NT2/D1 (cell line): ENCODE results near the gene PIP5K1C.
A peak's percentile ranks its signal among the peaks of the same experiment; 100 is the strongest.

Experiments
- DNase-seq: peaks from one replicate; pipeline ENCODE4 v3.0.0-alpha.2; 2011; ENCODE audit warnings: low read depth, low spot score
- H3K27me3 ChIP-seq: 2 replicates; pipeline ENCODE4 v1.6.0; 2011; ENCODE audit warnings: mild to moderate bottlenecking; ENCODE audit not compliant: insufficient read length, insufficient read depth
- H3K36me3 ChIP-seq: 2 replicates; pipeline ENCODE4 v1.6.1; 2011; ENCODE audit warnings: mild to moderate bottlenecking, low read length, mixed read lengths; ENCODE audit not compliant: insufficient read depth, insufficient read length
- H3K4me1 ChIP-seq: 2 replicates; pipeline ENCODE4 v1.5.1; 2011; ENCODE audit not compliant: insufficient read depth, insufficient read length
- H3K4me3 ChIP-seq: 2 replicates; pipeline ENCODE4 v1.5.1; 2011; ENCODE audit warnings: low read depth; ENCODE audit not compliant: insufficient read length
- H3K9ac ChIP-seq: 2 replicates; pipeline ENCODE4 v1.6.0; 2011; ENCODE audit warnings: low read depth; ENCODE audit not compliant: insufficient read length
- H3K9me3 ChIP-seq: 2 replicates; pipeline ENCODE4 v1.5.1; 2011; ENCODE audit warnings: mild to moderate bottlenecking, low read length; ENCODE audit not compliant: insufficient read depth
- SUZ12 ChIP-seq: IDR thresholded peaks from 2 replicates; pipeline ENCODE4 v1.6.1; 2011; ENCODE audit not compliant: insufficient read length, insufficient read depth; ENCODE audit errors: extremely low read depth
- YY1 ChIP-seq: IDR thresholded peaks from 2 replicates; pipeline ENCODE4 v1.6.1; 2011; ENCODE audit not compliant: insufficient read length, insufficient read depth
- ZNF274 ChIP-seq: IDR thresholded peaks from 2 replicates; pipeline ENCODE4 v1.6.1; 2011; ENCODE audit warnings: mild to moderate bottlenecking, low read depth, low read length

Gene PIP5K1C

DNA sequence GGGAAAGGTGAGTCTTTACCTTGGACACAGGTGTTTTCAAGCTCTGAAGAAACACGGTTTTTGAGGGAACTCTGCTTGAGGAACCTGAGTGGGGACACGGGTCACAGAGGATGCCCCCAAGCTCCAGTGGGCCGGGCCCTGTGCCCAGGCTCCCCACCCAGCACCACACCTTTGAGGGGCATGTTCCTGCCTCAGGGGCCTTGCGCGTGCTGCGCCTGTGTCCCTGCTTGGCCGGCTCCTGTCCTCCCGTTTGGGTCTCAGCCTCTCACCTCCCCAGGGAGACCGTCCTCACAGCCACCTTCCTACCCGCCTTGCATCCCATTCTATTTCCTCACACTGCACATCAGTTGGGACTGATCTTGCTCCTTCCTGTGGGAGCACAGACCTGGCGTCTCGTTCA is 21.1 kb downstream of the PIP5K1C start:
- Histone ChIP-seq H3K27me3 (no peaks in the 10 kb centered on the region), H3K9ac (no peak overlapping the region), H3K9me3 (peaks cover 3% of the 10 kb centered on the region; the same call in 1 of the 2 replicates), H3K36me3 (peaks cover 26% of the 10 kb centered on the region), H3K4me3 (no peak overlapping the region), H3K4me1 (peaks cover 16% of the 10 kb centered on the region)
- DNase-seq, result no peak
- TF ChIP-seq SUZ12 (no peak), YY1 (no peak)

DNA sequence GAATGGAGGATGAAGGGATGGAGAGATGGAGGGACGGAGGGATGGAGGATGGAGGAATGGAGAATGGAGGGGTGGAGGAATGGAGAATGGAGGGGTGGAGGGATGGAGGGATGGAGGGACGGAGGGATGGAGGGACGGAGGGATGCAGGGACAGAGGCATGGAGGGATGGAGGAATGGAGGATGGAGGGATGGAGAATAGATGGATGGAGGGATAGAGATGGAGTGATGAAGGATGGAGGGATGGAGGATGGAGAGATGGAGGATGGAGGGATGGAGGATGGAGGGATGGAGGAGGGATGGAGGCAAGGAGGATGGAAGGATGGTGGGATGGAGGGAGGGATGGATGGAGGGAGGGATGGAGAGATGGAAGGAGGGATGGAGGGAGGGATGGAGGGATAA is 22.1 kb downstream of the PIP5K1C start:
- DNase-seq, result no peak
- no peak overlapping the region for H3K4me3 ChIP-seq
- no peaks in the 10 kb centered on the region for H3K27me3 ChIP-seq
- TF ChIP-seq SUZ12, result no peak
- H3K36me3 ChIP-seq, result peaks cover 29% of the 10 kb centered on the region
- no peaks in the 10 kb centered on the region for H3K9me3 ChIP-seq
- no peak overlapping the region for H3K9ac ChIP-seq
- H3K4me1 ChIP-seq, result peaks cover 14% of the 10 kb centered on the region

DNA sequence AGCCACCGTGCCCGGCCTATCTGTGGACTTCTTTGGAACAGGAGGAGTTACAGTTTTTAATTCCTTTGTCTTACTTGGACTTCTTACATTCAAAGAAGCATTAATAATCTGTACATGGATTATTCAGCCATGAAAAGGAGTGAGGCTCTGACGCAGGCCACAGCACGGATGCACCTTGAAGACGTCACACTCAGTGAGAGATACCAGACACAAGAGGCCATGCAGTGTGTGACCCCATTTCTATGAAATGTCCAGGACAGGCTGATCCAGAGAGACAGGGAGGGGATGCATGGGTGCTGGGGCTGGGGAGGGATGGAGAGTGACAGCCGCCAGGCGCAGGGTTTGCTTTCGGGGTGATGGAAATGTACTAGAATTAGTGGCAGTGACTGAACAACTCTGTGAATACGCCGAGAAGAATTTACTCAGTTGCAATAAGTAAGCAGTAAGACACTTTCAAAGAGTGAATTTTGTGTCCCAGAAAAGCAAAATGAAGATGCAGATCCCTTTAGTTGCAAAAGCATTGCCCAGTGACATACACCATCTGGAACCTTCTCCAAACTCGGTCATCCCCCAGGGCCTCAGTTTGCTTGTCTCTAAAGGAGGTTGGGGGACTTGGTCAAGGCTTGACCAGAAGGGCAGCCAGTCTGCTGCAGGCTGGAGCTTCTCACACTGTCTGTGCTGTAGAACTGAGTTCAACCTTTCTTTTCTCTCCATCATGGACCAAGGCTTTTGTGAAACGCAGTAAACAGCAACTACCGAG is 25.3 kb downstream of the PIP5K1C start:
- no peak for TF ChIP-seq YY1
- TF ChIP-seq SUZ12, result no peak
- TF ChIP-seq ZNF274, result no peak
- Histone ChIP-seq H3K4me1 (peaks cover 27% of the 10 kb centered on the region), H3K36me3 (peaks cover 31% of the 10 kb centered on the region), H3K9me3 (no peaks in the 10 kb centered on the region), H3K4me3 (no peak overlapping the region), H3K27me3 (no peaks in the 10 kb centered on the region), H3K9ac (no peak overlapping the region)
- no peak for DNase-seq

DNA sequence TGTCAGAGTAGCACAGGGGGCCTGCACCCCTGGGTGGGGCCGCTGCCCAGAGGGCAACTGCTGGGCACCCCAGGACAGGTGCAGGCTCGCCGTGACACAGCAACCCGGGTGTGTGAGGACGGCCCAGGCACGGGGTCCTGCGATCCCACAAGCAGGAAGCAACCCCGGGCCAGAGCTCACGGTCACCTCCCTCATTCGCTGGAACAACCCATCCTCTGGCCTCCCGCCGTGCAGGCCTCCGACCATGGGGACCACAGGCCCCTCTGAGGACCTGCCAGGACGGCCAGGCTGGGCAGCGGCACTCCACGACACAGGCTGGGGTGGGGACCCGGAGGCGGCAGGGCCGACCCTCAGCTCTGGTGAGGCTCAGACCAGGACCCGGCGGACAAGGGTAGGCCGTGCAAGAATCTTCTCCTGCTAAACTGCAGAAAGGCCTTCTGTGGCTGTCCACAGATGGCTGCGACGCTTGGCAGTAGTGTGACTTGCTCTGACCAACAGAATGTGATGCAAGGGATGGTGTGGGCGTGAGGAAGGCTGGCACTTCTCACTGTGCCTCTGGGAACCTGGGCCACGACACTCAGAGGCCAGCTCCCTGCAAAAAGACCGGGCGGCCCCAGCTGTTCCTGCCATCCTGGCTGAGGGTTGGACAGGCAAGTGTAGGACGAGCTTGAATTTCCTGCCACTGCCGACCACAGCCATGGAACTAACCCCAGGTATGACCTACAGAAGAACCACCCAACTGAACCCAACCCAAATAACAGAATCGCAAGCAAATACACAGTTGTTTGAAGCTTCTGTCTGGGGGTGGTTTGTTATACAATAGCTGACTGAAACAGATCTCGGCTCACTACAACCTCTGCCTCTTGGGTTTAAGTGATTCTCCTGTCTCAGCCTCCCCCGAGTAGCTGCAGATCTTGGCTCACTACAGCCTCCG is 26.5 kb downstream of the PIP5K1C start:
- Histone ChIP-seq H3K9ac (peak overlapping the region; percentile 42), H3K4me1 (peaks cover 37% of the 10 kb centered on the region), H3K36me3 (peaks cover 24% of the 10 kb centered on the region), H3K4me3 (no peak overlapping the region), H3K9me3 (no peaks in the 10 kb centered on the region), H3K27me3 (no peaks in the 10 kb centered on the region)
- TF ChIP-seq ZNF274 (no peak), SUZ12 (no peak), YY1 (no peak)
- DNase-seq, result no peak

DNA sequence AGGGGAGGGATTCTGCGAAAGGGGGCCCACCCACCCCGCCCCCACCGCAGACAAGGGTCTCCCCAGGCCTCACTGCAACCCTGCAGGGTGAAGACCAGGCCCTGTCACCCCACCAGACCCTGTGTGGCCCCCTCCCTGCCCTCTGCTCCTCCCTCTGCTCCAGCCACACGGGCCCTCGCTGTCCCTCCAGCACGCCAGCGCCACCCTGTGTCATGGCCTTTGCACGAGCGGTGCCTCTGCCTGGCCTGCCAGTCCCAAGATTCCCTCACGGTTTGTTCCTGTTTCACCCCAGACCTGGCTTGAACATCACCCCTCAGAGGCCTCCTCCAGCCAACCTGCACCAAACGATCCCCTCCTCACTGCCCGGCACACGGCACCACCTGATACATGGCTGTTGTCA is 27.3 kb downstream of the PIP5K1C start:
- H3K9me3 ChIP-seq, result no peaks in the 10 kb centered on the region
- H3K4me3 ChIP-seq, result no peak overlapping the region
- H3K27me3 ChIP-seq, result no peaks in the 10 kb centered on the region
- DNase-seq, result no peak
- no peak overlapping the region for H3K9ac ChIP-seq
- TF ChIP-seq ZNF274 (no peak), YY1 (no peak), SUZ12 (no peak)
- peaks cover 26% of the 10 kb centered on the region for H3K36me3 ChIP-seq
- peaks cover 45% of the 10 kb centered on the region for H3K4me1 ChIP-seq

DNA sequence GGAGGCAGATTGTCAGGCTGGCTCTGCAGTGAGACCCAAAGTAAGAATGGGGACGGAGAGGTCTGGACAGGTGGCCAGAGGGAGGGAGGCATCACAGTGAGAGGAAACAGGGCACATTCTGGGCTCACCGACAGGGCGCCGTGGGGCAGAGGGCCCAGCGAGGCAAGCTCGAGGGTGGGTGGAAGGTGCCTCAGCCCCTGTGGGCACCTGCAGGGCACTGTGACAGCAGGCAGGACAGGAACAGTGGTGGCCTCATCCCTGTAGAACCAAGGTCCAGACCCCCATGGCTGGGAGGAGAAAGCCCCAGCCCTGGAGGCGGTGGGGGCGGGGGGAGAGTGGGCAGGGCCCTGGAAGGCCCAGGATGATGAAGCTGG is 27.7 kb downstream of the PIP5K1C start:
- Histone ChIP-seq H3K36me3 (peaks cover 26% of the 10 kb centered on the region), H3K27me3 (no peaks in the 10 kb centered on the region), H3K9me3 (no peaks in the 10 kb centered on the region), H3K4me1 (peaks cover 48% of the 10 kb centered on the region), H3K9ac (peak overlapping the region; percentile 64), H3K4me3 (no peak overlapping the region)
- DNase-seq, result no peak
- TF ChIP-seq SUZ12, result no peak
- TF ChIP-seq ZNF274, result no peak
- no peak for TF ChIP-seq YY1

DNA sequence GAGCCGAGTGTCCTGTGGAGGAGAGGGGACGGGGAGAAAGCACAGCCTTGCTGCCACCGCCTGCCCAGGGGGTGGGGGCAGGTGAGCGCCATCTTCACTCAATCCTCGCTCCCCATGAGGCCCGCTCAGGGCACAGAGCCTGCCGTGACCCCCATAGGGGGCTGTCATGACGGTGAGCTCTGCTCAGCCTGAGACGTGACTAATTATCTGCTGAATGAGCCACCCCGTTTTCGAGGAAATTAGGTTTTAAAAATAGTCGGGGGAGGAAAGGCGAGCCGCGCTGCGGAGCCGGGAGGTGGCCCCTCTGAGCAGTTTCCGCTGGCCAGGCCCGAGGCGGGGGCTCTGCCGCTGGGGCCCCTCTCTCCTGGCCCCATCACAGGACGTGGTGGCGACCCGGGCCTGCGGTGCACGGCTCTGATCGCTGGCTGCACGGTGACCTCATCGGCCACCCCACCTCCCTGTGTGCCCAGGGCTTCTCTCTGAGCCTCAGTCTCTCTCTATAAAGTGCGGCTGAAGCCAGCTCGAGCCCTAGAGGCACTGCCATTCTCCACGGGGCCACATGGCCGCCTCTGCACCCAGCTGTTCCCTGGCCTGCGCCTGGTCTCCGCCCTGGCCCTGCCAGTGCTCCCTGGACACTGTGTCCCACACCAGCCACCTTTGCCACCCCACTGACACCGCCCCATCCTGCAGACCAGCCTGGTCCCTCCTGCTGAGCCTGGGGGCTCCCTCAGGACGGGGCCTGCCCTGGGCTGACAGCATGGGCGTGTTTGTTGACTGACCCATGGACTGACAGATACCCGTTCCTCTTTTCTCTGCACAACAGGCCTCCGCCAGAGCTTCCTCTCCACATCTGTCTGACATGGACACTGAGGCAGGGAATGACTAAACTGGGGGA is 28.3 kb downstream of the PIP5K1C start:
- H3K36me3 ChIP-seq, result peaks cover 29% of the 10 kb centered on the region

More for the DNA sequence above, 28.3 kb downstream of the PIP5K1C start:
- DNase-seq, result no peak
- Histone ChIP-seq H3K4me3 (no peak overlapping the region), H3K9me3 (no peaks in the 10 kb centered on the region), H3K9ac (peak overlapping the region; percentile 64), H3K4me1 (peaks cover 48% of the 10 kb centered on the region), H3K27me3 (no peaks in the 10 kb centered on the region)
- TF ChIP-seq YY1 (no peak), ZNF274 (no peak), SUZ12 (no peak)
